Suprapubic skin (tissue), 3 donors: ENCODE measurements around the gene PCA3.

ENCODE experiments used
- EP300 ChIP-seq: sonication (generic); formaldehyde crosslinking; IDR thresholded peaks from one replicate; pipeline ENCODE4 v1.6.1; 2017; ENCODE audit warnings: antibody characterized with exemption
- POLR2A ChIP-seq, 2 donors: fragments of 450-650 bp; IDR thresholded peaks; one replicate each; pipeline ENCODE4 v1.6.1; 2017; ENCODE audit warnings: antibody characterized with exemption in 2 of 2, mild to moderate bottlenecking in 2 of 2, moderate library complexity in 2 of 2
- TF ChIP-seq, protein P1 (sequence below), 2 donors: fragments of 200-600 bp in 1 of 2; fragments of 450-650 bp in 1 of 2; sonication (generic) in 1 of 2; IDR thresholded peaks; one replicate each; pipeline ENCODE4 v1.5.1; 2016 to 2019; ENCODE audit warnings: antibody characterized with exemption in 2 of 2, mild to moderate bottlenecking in 1 of 2, moderate library complexity in 1 of 2

- TF ChIP-seq, protein P1, sequence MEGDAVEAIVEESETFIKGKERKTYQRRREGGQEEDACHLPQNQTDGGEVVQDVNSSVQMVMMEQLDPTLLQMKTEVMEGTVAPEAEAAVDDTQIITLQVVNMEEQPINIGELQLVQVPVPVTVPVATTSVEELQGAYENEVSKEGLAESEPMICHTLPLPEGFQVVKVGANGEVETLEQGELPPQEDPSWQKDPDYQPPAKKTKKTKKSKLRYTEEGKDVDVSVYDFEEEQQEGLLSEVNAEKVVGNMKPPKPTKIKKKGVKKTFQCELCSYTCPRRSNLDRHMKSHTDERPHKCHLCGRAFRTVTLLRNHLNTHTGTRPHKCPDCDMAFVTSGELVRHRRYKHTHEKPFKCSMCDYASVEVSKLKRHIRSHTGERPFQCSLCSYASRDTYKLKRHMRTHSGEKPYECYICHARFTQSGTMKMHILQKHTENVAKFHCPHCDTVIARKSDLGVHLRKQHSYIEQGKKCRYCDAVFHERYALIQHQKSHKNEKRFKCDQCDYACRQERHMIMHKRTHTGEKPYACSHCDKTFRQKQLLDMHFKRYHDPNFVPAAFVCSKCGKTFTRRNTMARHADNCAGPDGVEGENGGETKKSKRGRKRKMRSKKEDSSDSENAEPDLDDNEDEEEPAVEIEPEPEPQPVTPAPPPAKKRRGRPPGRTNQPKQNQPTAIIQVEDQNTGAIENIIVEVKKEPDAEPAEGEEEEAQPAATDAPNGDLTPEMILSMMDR (IDR thresholded peaks at IDR 0.05), result no peak
- no peak for TF ChIP-seq EP300
- no peak for TF ChIP-seq POLR2A (IDR thresholded peaks at IDR 0.05)
Observed at GRCh38 chr9:76717176-76717575, 47.1 kb upstream of the PCA3 start.
